Adrenal gland (tissue), 5 donors: Measurements from ENCODE around the gene SLU7.

Source experiments
- CTCF ChIP-seq, 6 experiments: fragments of 450-650 bp in 4 of 6; fragments of 200-600 bp in 2 of 6; sonication (generic) in 1 of 6; IDR thresholded peaks; 1 replicate in 5 of 6; 2 replicates in 1 of 6; pipeline versions ENCODE4 v1.5.1 to v1.8.0; 2016 to 2021; ENCODE audit warnings: antibody characterized with exemption in 6 of 6, mild to moderate bottlenecking in 2 of 6, moderate library complexity in 1 of 6
- POLR2A ChIP-seq, 2 donors: fragments of 450-650 bp; IDR thresholded peaks; one replicate each; pipeline ENCODE4 v1.6.1; 2017; ENCODE audit warnings: antibody characterized with exemption in 2 of 2, mild to moderate bottlenecking in 2 of 2, moderate library complexity in 1 of 2
- donor health status: DM: no; HTN: no; CAD: no.

- no peak for TF ChIP-seq CTCF (IDR thresholded peaks at IDR 0.05)
- no peak for TF ChIP-seq POLR2A (IDR thresholded peaks at IDR 0.05)
Measured at GRCh38 chr5:160385496-160385895, 33.4 kb downstream of the SLU7 start.
